NCI-H146 (cell line): Measurements from ENCODE around the gene SPRR2B.
"Not testable (repeated sequence)": the region's sequence is repeated elsewhere in the genome, so short reads cannot be mapped to it uniquely, and the experiment has no call there.

Experiments used
- DNase-seq: peaks from one replicate; lab custom pipeline; 2025; lab: John Stamatoyannopoulos, UW

The SPRR2B gene

GRCh38 chr1:153071511-153071910 lies at the start of gene SPRR2B:
Gene SPRR2B, minus strand, starts transcription at chr1:153071611. Its CDS starts 772 bp downstream, at chr1:153070839.
- no peak for DNase-seq

- no peak for DNase-seq
Measured at GRCh38 chr1:153120945-153121344, 49.5 kb upstream of the SPRR2B start.

GRCh38 chr1:153119491-153119971 lies 48.1 kb upstream of the SPRR2B start:
- DNase-seq, result no peak

- not testable (repeated sequence) for DNase-seq
Measured at GRCh38 chr1:153115264-153115663, 43.9 kb upstream of the SPRR2B start.

GRCh38 chr1:153113416-153113815 lies 42.0 kb upstream of the SPRR2B start, which contains the start of gene SPRR2F:
Gene SPRR2F, minus strand, starts transcription at chr1:153113516. Its CDS starts 783 bp downstream, at chr1:153112733.
- no peak for DNase-seq

- peak; percentile 22 for DNase-seq
Measured at GRCh38 chr1:153112454-153112853, 41.0 kb upstream of the SPRR2B start.

- no peak for DNase-seq
Measured at GRCh38 chr1:153100245-153100644, 28.8 kb upstream of the SPRR2B start.

- DNase-seq, result no peak
Measured at GRCh38 chr1:153099461-153100045, 28.1 kb upstream of the SPRR2B start.

- no peak for DNase-seq
Measured at GRCh38 chr1:153095764-153096163, 24.4 kb upstream of the SPRR2B start.

GRCh38 chr1:153094426-153094825 lies 23.0 kb upstream of the SPRR2B start, which contains the start of gene SPRR2E:
Gene SPRR2E, minus strand, starts transcription at chr1:153094526. Its CDS starts 775 bp downstream, at chr1:153093751.
- no peak for DNase-seq

- DNase-seq, result no peak
Measured at GRCh38 chr1:153087652-153088051, 16.2 kb upstream of the SPRR2B start.

GRCh38 chr1:153081736-153082135 lies 10.3 kb upstream of the SPRR2B start:
- no peak for DNase-seq

GRCh38 chr1:153072806-153073726 lies 1.7 kb upstream of the SPRR2B start:
- no peak for DNase-seq

- DNase-seq, result no peak
Measured at GRCh38 chr1:153070243-153070642, 1.2 kb downstream of the SPRR2B start.

- no peak for DNase-seq
Measured at GRCh38 chr1:153058826-153059784, 12.3 kb downstream of the SPRR2B start.

- no peak for DNase-seq
Measured at GRCh38 chr1:153058154-153058553, 13.3 kb downstream of the SPRR2B start.

- DNase-seq, result no peak
Measured at GRCh38 chr1:153057375-153057774, 14.0 kb downstream of the SPRR2B start, which contains the start of gene SPRR2A. Gene SPRR2A, minus strand, starts transcription at chr1:153057512. Its CDS starts 777 bp downstream, at chr1:153056735.

- DNase-seq, result not testable (repeated sequence)
Measured at GRCh38 chr1:153056111-153056510, 15.3 kb downstream of the SPRR2B start.

- no peak for DNase-seq
Measured at GRCh38 chr1:153049211-153049610, 22.2 kb downstream of the SPRR2B start.

GRCh38 chr1:153040950-153041631 lies 30.3 kb downstream of the SPRR2B start, which contains the start of gene SPRR2D:
Gene SPRR2D, minus strand, starts transcription at chr1:153041120. Its CDS starts 774 bp downstream, at chr1:153040346.
- no peak for DNase-seq

GRCh38 chr1:153035211-153035610 lies 36.2 kb downstream of the SPRR2B start:
- no peak for DNase-seq
